Panc1 (cell line): ENCODE measurements around the gene MFSD6L.

Source experiments
- POLR2AphosphoS5 ChIP-seq: IDR thresholded peaks from 2 replicates; pipeline ENCODE4 v1.6.1; 2012; ENCODE audit warnings: mild to moderate bottlenecking, low read depth, low read length, moderate library complexity
- SIN3A ChIP-seq: IDR thresholded peaks from 2 replicates; pipeline ENCODE4 v1.6.1; 2012; ENCODE audit warnings: low read depth, mild to moderate bottlenecking, low read length, moderate library complexity, borderline replicate concordance; ENCODE audit not compliant: insufficient read depth
- TCF7L2 ChIP-seq: IDR thresholded peaks from 2 replicates; pipeline ENCODE4 v1.6.1; 2011; ENCODE audit warnings: mild to moderate bottlenecking, low read depth, low read length, inconsistent platforms
- TF ChIP-seq, protein P1 (sequence below): fragments of 450-650 bp; IDR thresholded peaks from 2 replicates; pipeline ENCODE4 v1.5.1; 2017; ENCODE audit warnings: mild to moderate bottlenecking
- TF ChIP-seq, protein P2 (sequence below), 2 experiments: IDR thresholded peaks; 2 replicates each; pipeline ENCODE4 v1.6.1; 2011 to 2012; ENCODE audit warnings: low read depth in 2 of 2, control low read depth in 1 of 2, low read length in 1 of 2, mild to moderate bottlenecking in 1 of 2, moderate library complexity in 1 of 2; ENCODE audit not compliant: insufficient read depth in 1 of 2

DNA sequence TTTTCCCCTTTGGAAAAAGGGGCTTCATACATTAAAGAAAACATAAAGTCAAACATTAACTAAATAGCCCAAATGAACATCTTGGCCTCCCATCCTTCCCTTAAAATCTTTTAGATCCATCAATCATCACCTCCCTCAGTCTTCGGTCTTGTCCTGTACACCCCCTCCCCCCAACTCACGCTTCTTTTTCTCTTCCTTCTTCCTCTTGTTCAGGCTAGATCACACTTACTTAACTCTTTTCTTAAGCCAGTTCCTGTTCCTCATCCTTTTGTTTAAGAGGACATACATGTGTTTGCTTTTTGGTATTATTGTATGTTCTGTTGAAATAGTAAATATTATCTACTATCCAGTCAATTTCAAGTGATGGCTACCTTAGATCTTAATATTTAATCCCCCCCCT is 5.5 kb downstream of the MFSD6L start:
- TF ChIP-seq, protein P1, sequence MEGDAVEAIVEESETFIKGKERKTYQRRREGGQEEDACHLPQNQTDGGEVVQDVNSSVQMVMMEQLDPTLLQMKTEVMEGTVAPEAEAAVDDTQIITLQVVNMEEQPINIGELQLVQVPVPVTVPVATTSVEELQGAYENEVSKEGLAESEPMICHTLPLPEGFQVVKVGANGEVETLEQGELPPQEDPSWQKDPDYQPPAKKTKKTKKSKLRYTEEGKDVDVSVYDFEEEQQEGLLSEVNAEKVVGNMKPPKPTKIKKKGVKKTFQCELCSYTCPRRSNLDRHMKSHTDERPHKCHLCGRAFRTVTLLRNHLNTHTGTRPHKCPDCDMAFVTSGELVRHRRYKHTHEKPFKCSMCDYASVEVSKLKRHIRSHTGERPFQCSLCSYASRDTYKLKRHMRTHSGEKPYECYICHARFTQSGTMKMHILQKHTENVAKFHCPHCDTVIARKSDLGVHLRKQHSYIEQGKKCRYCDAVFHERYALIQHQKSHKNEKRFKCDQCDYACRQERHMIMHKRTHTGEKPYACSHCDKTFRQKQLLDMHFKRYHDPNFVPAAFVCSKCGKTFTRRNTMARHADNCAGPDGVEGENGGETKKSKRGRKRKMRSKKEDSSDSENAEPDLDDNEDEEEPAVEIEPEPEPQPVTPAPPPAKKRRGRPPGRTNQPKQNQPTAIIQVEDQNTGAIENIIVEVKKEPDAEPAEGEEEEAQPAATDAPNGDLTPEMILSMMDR: no peak
- TF ChIP-seq SIN3A: no peak
- TF ChIP-seq, protein P2, sequence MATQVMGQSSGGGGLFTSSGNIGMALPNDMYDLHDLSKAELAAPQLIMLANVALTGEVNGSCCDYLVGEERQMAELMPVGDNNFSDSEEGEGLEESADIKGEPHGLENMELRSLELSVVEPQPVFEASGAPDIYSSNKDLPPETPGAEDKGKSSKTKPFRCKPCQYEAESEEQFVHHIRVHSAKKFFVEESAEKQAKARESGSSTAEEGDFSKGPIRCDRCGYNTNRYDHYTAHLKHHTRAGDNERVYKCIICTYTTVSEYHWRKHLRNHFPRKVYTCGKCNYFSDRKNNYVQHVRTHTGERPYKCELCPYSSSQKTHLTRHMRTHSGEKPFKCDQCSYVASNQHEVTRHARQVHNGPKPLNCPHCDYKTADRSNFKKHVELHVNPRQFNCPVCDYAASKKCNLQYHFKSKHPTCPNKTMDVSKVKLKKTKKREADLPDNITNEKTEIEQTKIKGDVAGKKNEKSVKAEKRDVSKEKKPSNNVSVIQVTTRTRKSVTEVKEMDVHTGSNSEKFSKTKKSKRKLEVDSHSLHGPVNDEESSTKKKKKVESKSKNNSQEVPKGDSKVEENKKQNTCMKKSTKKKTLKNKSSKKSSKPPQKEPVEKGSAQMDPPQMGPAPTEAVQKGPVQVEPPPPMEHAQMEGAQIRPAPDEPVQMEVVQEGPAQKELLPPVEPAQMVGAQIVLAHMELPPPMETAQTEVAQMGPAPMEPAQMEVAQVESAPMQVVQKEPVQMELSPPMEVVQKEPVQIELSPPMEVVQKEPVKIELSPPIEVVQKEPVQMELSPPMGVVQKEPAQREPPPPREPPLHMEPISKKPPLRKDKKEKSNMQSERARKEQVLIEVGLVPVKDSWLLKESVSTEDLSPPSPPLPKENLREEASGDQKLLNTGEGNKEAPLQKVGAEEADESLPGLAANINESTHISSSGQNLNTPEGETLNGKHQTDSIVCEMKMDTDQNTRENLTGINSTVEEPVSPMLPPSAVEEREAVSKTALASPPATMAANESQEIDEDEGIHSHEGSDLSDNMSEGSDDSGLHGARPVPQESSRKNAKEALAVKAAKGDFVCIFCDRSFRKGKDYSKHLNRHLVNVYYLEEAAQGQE (IDR thresholded peaks at IDR 0.05; ENCODE audit: insufficient read depth in 1 of 2, low read depth in 2 of 2, low read length in 1 of 2): no peak
- no peak for TF ChIP-seq POLR2AphosphoS5
- no peak for TF ChIP-seq TCF7L2
